GM12875 (cell line): ENCODE measurements around the gene CTNNA1.

Experiments
- H3K4me3 ChIP-seq: one replicate; pipeline ENCODE4 v1.5.1; 2011; ENCODE audit warnings: low read depth, low read length, control low read depth
- TF ChIP-seq, protein P1 (sequence below): IDR thresholded peaks from 2 replicates; pipeline ENCODE4 v1.5.1; 2011; ENCODE audit warnings: low read depth, mild to moderate bottlenecking, control low read depth, inconsistent platforms, low read length, moderate library complexity, borderline replicate concordance; ENCODE audit not compliant: insufficient read depth

Gene CTNNA1

DNA sequence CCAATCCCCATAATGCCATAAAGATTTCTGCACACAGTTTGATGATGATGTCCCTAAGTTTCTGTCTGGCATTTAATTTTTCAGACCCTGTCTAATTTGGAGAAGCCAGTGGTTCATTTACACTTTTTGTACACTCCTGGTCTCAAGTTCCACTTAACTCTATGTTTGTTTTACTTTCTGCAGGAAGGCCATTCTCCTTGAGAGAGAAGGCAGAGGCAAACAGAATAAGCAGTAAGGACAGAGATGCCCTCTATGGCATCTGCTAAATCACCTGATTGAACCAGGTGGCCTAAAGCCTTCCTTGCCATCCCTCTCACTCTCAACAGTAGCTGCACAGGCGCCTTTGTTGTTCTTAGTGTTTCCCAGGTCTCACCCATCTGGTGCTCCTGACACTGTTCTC is 208.0 kb downstream of the CTNNA1 start:
- TF ChIP-seq, protein P1, sequence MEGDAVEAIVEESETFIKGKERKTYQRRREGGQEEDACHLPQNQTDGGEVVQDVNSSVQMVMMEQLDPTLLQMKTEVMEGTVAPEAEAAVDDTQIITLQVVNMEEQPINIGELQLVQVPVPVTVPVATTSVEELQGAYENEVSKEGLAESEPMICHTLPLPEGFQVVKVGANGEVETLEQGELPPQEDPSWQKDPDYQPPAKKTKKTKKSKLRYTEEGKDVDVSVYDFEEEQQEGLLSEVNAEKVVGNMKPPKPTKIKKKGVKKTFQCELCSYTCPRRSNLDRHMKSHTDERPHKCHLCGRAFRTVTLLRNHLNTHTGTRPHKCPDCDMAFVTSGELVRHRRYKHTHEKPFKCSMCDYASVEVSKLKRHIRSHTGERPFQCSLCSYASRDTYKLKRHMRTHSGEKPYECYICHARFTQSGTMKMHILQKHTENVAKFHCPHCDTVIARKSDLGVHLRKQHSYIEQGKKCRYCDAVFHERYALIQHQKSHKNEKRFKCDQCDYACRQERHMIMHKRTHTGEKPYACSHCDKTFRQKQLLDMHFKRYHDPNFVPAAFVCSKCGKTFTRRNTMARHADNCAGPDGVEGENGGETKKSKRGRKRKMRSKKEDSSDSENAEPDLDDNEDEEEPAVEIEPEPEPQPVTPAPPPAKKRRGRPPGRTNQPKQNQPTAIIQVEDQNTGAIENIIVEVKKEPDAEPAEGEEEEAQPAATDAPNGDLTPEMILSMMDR: no peak
- H3K4me3 ChIP-seq: no peak overlapping the region

DNA sequence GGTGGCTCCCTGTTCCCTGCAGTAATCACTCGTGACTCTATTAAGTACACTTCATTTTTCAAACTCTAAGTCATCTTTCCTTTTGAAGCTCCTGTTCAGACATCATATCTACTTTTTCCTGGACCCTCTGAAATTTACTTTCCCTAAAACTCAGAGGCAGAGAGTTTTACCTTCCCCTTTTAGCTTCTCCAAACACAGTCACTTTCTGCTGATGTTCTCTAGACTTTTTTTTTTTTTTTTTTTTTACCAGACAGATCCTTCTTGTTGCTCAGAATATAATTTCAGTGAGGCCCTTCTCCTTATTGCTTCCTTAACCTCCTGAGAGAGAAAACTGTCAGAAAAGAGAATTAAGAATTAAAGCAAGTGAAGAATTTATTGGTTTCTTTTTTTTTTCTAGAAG is 208.5 kb downstream of the CTNNA1 start:
- no peak overlapping the region for H3K4me3 ChIP-seq
- TF ChIP-seq, protein P1: no peak

DNA sequence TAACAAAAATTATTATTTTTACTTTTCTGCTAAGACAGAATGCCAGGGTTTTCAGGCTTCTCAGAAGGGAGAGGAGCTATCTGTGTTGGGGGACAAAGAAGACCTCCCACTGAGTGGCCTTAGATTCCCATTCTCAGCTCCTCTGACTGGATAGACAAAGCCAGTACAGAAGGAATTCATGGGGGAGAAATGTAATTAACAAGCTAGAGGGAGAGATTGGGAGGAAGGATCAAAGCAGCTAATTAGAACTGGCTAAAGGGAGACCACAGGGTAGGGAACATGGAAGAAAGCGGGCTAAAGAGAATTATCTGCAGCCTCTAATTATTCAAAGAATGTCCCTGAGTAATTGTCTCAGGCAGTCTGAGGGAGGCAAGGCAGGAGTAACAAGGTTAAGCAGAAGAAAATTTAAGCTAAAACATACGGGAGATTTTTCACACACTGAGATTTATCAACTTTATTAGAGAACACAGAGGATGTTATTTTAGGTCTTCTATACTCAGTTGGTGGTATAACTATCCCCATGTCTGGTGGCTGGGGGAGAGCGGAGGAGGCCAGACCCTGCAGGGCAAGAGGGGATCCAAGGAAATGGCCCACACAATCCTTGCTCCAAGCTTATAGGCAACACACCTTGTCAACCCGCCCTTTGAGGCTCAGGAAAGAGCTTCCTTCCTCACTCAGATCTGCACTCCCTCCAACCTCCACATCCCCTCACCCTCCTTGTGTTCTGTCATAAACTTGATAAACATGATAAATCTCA is 209.6 kb downstream of the CTNNA1 start:
- TF ChIP-seq, protein P1: no peak
- no peak overlapping the region for H3K4me3 ChIP-seq

DNA sequence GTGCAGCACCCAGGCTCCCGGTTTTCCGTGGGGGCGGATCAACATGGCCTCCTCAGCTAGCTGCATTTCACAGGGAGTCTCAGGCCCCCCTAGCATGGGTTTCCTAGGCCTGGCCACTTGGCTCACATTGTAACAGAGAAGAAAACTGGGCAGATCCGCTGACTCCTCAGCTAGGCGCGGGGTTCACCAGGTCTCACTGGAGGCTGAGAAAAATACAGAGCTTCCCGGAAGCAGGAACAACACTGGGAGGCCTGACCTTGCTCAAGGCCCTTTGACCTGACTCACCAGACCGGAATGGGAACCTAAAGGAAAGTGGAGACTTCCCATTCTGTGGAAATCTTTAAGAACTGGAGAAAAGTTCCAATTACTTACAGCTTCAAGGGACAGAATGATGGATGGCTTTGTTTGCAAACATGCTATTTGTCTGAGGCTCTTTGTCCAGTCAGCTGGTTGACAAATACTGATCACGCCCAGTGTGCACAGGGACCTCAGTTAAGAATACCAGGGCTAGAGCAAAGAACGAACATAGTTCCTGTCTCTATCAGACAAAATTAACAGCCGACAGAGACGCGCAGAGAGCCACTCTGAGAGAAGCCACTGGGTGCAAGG is 210.6 kb downstream of the CTNNA1 start:
- H3K4me3 ChIP-seq: no peak overlapping the region
- TF ChIP-seq, protein P1: no peak

DNA sequence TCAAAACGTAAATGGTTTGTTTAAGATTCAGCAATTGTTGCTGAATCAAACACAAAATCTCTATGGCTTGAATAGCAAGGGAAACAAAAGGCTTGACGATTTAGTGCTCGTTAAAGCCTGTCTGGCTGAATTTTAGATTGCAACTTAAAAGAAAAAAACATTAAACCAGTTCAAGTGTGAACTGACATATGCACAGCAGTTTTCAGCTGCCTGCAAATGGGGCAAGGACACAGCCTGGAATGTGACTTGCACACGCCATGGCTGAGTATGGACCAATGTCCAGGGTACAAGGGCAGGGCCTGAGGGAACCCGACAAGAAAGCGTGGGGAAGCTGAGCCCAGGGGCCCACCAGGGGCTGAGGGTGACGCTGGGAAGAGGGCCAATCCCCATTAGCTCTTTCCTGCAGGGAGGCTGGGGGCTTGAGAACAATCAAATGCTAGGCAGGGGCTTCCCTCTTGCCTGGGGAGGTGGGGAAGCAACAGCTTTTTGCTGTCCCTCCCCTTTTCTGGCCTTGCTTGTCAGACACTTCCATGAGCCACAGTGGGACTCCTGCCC is 211.5 kb downstream of the CTNNA1 start:
- H3K4me3 ChIP-seq: no peak overlapping the region
- TF ChIP-seq, protein P1: no peak

DNA sequence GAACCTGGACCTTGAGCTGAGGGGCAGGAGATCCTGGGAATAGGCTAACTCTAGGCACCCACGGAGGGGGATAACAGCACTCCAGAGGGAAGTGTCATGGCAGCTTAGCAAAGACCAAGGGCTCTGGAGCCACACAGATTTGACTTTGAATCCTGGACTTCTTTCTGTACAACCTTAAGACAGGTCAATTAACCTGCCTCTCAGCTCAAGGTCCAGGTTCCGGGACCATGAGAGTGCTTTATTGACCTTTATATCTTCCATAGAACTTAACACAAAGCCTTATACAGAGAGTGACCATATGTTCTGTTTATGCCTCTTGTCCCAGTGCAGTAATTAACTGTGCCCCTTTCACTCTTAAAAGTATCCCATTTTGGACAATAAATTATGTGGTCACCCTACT is 212.4 kb downstream of the CTNNA1 start:
- TF ChIP-seq, protein P1: no peak

More for the DNA sequence above, 212.4 kb downstream of the CTNNA1 start:
- no peak overlapping the region for H3K4me3 ChIP-seq
